Measurements from ENCODE around the gene BPIFB1. TPM values are rescaled to one million over a fixed set of nuclear protein-coding genes. Genes with fewer than 3 reads are reported as not detected.

The BPIFB1 gene
- total RNA-seq, 1 experiment from 2014 or later: 9.2 TPM

DNA sequence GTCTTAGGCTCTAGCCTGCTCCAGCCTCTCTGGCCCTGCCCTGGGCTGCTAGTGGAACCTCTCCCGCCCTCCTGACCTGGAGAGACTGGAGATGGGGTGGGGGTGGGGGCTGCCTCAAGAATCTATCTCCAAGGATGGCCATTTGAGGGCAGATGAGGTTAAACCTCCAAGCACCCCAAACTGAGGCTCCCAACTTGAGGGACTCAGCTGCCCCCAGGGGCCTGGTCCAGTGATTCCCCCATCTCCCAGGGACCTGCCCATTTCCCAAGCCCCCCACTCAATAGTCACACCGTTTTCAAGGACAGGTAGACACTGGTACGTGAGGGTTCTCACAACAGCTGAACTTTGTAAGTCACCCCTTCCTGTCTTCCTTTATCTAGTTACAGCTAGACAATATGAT is 7.1 kb upstream of the BPIFB1 start:
- BruUV-seq (replicated peaks): no TSS peak
- no peak for DNase-seq
- Mint-ChIP-seq H3K27me3 (ENCODE audit: unreplicated experiment) (no peaks in the 10 kb centered on the region), H3K27ac (ENCODE audit: unreplicated experiment) (peak overlapping the region; percentile 47), H3K4me1 (ENCODE audit: low read depth, unreplicated experiment) (peaks cover 84% of the 10 kb centered on the region), H3K9me3 (ENCODE audit: low read depth, unreplicated experiment) (peaks cover 3% of the 10 kb centered on the region), H3K36me3 (ENCODE audit: insufficient read depth, unreplicated experiment) (peaks cover 10% of the 10 kb centered on the region), H3K4me3 (ENCODE audit: low read depth, unreplicated experiment) (no peak overlapping the region)
- TF ChIP-seq CTCF (IDR thresholded peaks at IDR 0.05; ENCODE audit: unreplicated experiment): no peak
- intact Hi-C loops (cut with micrococcal nuclease; ENCODE audit: unreplicated experiment): no loop called here
- CTCF ChIA-PET: interaction anchor here (1.4 kb wide), 1 partner anchor 13 kb away, joined by 4 read pairs; no protein-coding TSS in a partner anchor

GRCh38 chr20:33276303-33277113 is 6.5 kb upstream of the BPIFB1 start:
- BruUV-seq (replicated peaks): no TSS peak
- H3K4me3 Mint-ChIP-seq (ENCODE audit: low read depth, unreplicated experiment): no peak overlapping the region
- no peaks in the 10 kb centered on the region for H3K27me3 Mint-ChIP-seq (ENCODE audit: unreplicated experiment)
- H3K36me3 Mint-ChIP-seq (ENCODE audit: insufficient read depth, unreplicated experiment): peaks cover 10% of the 10 kb centered on the region
- intact Hi-C loops (cut with micrococcal nuclease; ENCODE audit: unreplicated experiment): no loop called here
- peaks cover 3% of the 10 kb centered on the region for H3K9me3 Mint-ChIP-seq (ENCODE audit: low read depth, unreplicated experiment)
- CTCF ChIA-PET: interaction anchor here (1.3 to 1.4 kb wide), 2 partner anchors 14 to 17 kb away, joined by 4 to 5 read pairs; no protein-coding TSS in a partner anchor
- H3K4me1 Mint-ChIP-seq (ENCODE audit: low read depth, unreplicated experiment): peaks cover 81% of the 10 kb centered on the region
- peak overlapping the region; percentile 47 for H3K27ac Mint-ChIP-seq (ENCODE audit: unreplicated experiment)
- no peak for TF ChIP-seq CTCF (IDR thresholded peaks at IDR 0.05; ENCODE audit: unreplicated experiment)
- no peak for DNase-seq

DNA sequence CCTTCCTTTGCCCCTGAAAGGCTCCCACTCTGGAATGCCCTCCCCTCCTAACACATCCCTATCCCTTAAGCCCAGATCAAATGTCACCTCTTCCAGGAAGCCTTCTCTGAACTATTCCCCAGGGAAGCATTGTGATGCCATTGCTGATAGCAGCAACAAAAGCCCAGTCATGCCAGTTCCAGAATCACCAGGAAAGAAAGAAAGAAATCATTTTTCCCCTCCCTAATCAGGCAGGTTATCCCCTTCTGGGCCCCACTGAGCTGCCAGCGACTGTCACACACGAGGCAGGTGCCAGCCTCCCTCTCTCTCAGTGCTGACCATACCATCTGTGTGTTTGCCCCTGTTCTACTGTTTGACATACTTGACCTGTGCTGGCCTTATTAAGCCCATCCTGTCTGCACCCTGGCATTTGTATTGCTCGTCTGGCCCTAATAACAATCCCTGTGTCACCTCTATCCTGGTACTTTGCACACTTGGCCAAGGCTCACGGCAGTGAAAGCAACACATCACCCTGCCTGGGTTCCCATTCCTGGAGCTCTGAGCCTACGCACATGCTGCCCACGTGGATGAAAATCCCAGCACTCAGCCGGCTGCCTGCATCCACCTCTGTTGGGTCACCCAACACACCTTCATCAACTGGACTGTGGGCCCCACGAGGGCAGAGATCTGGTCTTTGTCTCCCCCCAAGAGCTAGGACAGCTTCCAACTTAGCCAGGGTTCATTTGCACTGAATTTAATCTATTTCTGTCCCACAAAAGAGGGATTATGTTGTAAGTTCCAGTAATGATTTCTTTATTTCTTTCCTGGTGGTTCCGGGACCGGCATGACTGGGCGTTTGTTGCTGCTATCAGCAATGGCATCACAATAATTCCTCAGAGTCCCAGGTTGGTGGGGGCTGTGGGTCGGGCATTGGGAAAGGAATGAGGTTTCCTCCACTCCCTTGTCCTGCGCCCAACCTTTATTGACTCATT is 5.3 kb upstream of the BPIFB1 start:
- peak overlapping the region; percentile 13 for H3K4me3 Mint-ChIP-seq (ENCODE audit: low read depth, unreplicated experiment)
- H3K9me3 Mint-ChIP-seq (ENCODE audit: low read depth, unreplicated experiment): peaks cover 3% of the 10 kb centered on the region
- DNase-seq: peak; percentile 95
- intact Hi-C loops (cut with micrococcal nuclease; ENCODE audit: unreplicated experiment): loop anchor here (1.0 to 2.0 kb wide), 2 partner anchors 8 to 15 kb away; no protein-coding TSS in a partner anchor
- H3K36me3 Mint-ChIP-seq (ENCODE audit: insufficient read depth, unreplicated experiment): peaks cover 10% of the 10 kb centered on the region
- BruUV-seq (replicated peaks): no TSS peak
- CTCF ChIA-PET: interaction anchor here (0.5 to 1.4 kb wide), 6 partner anchors 9 to 582 kb away, joined by 3 to 10 read pairs (median 4); no protein-coding TSS in a partner anchor
- H3K27ac Mint-ChIP-seq (ENCODE audit: unreplicated experiment): peak overlapping the region; percentile 98
- H3K4me1 Mint-ChIP-seq (ENCODE audit: low read depth, unreplicated experiment): peaks cover 77% of the 10 kb centered on the region
- no peak for TF ChIP-seq CTCF (IDR thresholded peaks at IDR 0.05; ENCODE audit: unreplicated experiment)
- no peaks in the 10 kb centered on the region for H3K27me3 Mint-ChIP-seq (ENCODE audit: unreplicated experiment)

DNA sequence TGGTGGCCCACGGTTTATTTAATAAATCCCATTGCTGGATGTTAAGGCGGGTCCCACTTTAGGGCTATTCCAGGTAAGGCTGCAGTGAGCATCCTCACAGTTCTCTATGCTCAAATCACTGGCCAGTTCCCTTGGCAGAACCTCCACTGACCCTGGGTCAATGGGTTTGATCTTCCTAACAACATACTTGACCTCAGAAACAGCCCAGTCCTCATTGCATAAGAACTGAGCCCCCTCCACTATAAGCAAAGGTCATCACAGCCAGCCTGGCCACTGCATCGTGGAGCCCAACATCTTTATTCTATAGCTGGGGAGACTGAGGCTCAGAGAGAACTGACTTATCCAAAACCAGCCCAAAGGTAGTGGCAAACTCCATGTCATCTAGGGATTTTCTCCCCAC is 4.3 kb upstream of the BPIFB1 start:
- Mint-ChIP-seq H3K36me3 (ENCODE audit: insufficient read depth, unreplicated experiment) (peaks cover 16% of the 10 kb centered on the region), H3K27me3 (ENCODE audit: unreplicated experiment) (peaks cover 9% of the 10 kb centered on the region), H3K4me1 (ENCODE audit: low read depth, unreplicated experiment) (peaks cover 77% of the 10 kb centered on the region), H3K4me3 (ENCODE audit: low read depth, unreplicated experiment) (no peak overlapping the region), H3K9me3 (ENCODE audit: low read depth, unreplicated experiment) (peaks cover 3% of the 10 kb centered on the region), H3K27ac (ENCODE audit: unreplicated experiment) (peak overlapping the region; percentile 98)
- intact Hi-C loops (cut with micrococcal nuclease; ENCODE audit: unreplicated experiment): loop anchor here (1.0 to 2.0 kb wide), 2 partner anchors 9 to 16 kb away; no protein-coding TSS in a partner anchor
- CTCF ChIA-PET: interaction anchor here (1.5 kb wide), 1 partner anchor 9 kb away, joined by 3 read pairs; no protein-coding TSS in a partner anchor
- DNase-seq: no peak
- no peak for TF ChIP-seq CTCF (IDR thresholded peaks at IDR 0.05; ENCODE audit: unreplicated experiment)
- BruUV-seq (replicated peaks): no TSS peak

All from Calu3 (cell line).